Parathyroid adenoma (tissue), 2 donors: ENCODE measurements around the gene EAF2.

Source experiments
- H2AFZ ChIP-seq: fragments of 300-600 bp; sonication (generic); one replicate; pipeline ENCODE4 v1.7.0; 2017; ENCODE audit warnings: antibody characterized with exemption, mild to moderate bottlenecking
- H3K27ac ChIP-seq: fragments of 300-600 bp; sonication (generic); one replicate; pipeline ENCODE4 v1.7.0; 2017
- H3K27me3 ChIP-seq: fragments of 300-600 bp; sonication (generic); one replicate; pipeline ENCODE4 v1.7.0; 2017; ENCODE audit warnings: low read length; ENCODE audit not compliant: control insufficient read depth, insufficient read depth
- H3K36me3 ChIP-seq: fragments of 300-600 bp; sonication (generic); one replicate; pipeline ENCODE4 v1.7.0; 2017; ENCODE audit warnings: low read length; ENCODE audit not compliant: control insufficient read depth, insufficient read depth
- H3K4me1 ChIP-seq: fragments of 300-600 bp; sonication (generic); one replicate; pipeline ENCODE4 v1.7.0; 2017; ENCODE audit warnings: control low read depth
- H3K4me2 ChIP-seq: fragments of 300-600 bp; sonication (generic); one replicate; pipeline ENCODE4 v1.7.0; 2017; ENCODE audit warnings: low read length
- H3K4me3 ChIP-seq: fragments of 300-600 bp; sonication (generic); one replicate; pipeline ENCODE4 v1.7.0; 2017; ENCODE audit warnings: low read depth, low read length
- H3K79me2 ChIP-seq: fragments of 300-600 bp; sonication (generic); one replicate; pipeline ENCODE4 v1.7.0; 2017; ENCODE audit warnings: control low read depth
- H3K9ac ChIP-seq: fragments of 300-600 bp; sonication (generic); one replicate; pipeline ENCODE4 v1.7.0; 2017; ENCODE audit warnings: mild to moderate bottlenecking
- H3K9me3 ChIP-seq: fragments of 300-600 bp; sonication (generic); one replicate; pipeline ENCODE4 v1.7.0; 2017; ENCODE audit warnings: low read length; ENCODE audit not compliant: control insufficient read depth
- CTCF ChIP-seq: fragments of 300-600 bp; sonication (generic); IDR thresholded peaks from one replicate; pipeline ENCODE4 v1.7.0; 2017; ENCODE audit warnings: antibody characterized with exemption, mild to moderate bottlenecking
- donor health status: primary hyperparathyroidism.

The EAF2 gene

GRCh38 chr3:121894301-121894990, 59.4 kb downstream of the EAF2 start, which contains the start of gene SLC15A2:
TSS of gene SLC15A2 (plus strand) at chr3:121894401. CDS start at chr3:121894477, 76 bp downstream.
- Histone ChIP-seq H3K4me2 (no peak within 1 kb of the TSS), H3K9ac (no peak within 1 kb of the TSS), H3K27me3 (no peaks in the 10 kb centered on the region), H2AFZ (peak within 1 kb of the TSS; percentile 85), H3K9me3 (no peaks in the 10 kb centered on the region), H3K36me3 (no peaks in the 10 kb centered on the region), H3K4me1 (peaks cover 4% of the 10 kb centered on the region), H3K79me2 (no peaks in the 10 kb centered on the region), H3K4me3 (no peak within 1 kb of the TSS), H3K27ac (peak within 1 kb of the TSS; percentile 50)
- TF ChIP-seq CTCF: no peak

DNA sequence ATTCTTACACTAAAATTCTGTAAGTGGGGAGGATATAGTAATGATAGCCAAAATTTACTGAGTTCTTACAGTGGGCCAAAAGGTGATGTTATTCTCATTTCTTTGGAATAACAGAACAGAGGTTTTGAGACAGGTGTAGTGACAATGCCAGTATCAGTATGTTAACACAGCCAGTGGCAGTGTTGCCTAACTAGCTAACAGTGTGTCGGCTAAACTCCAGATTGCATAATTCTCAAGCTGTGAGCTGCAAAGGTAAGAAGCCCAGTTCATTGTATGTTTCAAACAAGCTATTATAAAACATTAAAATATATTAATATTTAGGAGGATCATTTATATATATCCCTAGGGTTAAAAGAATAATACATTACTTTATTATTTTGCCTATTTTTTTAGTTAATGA, 60.1 kb downstream of the EAF2 start:
- no peaks in the 10 kb centered on the region for H3K79me2 ChIP-seq
- peak overlapping the region; percentile 50 for H3K27ac ChIP-seq
- H3K4me1 ChIP-seq: peaks cover 4% of the 10 kb centered on the region
- H3K4me3 ChIP-seq: no peak overlapping the region
- H3K27me3 ChIP-seq: no peaks in the 10 kb centered on the region
- H3K9me3 ChIP-seq: no peaks in the 10 kb centered on the region
- no peak for TF ChIP-seq CTCF
- no peaks in the 10 kb centered on the region for H3K36me3 ChIP-seq
- H3K9ac ChIP-seq: no peak overlapping the region
- H3K4me2 ChIP-seq: no peak overlapping the region
- H2AFZ ChIP-seq: peak overlapping the region; percentile 85

DNA sequence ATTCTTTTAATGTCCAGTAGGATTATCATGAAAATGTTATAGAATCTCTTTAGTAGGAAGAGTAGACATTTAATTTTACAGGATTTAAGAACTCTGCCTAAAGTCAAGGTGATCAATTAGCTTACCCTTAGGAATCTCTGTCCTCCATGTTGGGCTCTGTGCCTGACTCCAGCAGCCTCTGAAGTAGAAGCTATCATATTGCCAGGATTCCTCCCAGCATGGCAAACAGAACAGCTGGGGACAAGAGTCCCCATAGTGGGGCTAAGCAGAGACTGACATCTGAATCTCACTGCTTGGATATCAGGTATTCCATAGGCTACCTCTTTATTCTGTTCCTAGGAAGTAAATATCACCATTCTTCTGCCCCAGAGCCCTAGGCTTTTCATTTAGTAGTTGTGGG, 60.7 kb downstream of the EAF2 start:
- Histone ChIP-seq H3K4me3 (no peak overlapping the region), H3K79me2 (no peaks in the 10 kb centered on the region), H3K27me3 (no peaks in the 10 kb centered on the region), H3K27ac (no peak overlapping the region), H3K36me3 (no peaks in the 10 kb centered on the region), H3K9ac (no peak overlapping the region), H3K4me2 (no peak overlapping the region), H2AFZ (peak overlapping the region; percentile 26), H3K9me3 (no peaks in the 10 kb centered on the region), H3K4me1 (peaks cover 4% of the 10 kb centered on the region)
- TF ChIP-seq CTCF: no peak

- Histone ChIP-seq H3K27ac (no peak overlapping the region), H3K9ac (no peak overlapping the region), H3K4me1 (peaks cover 4% of the 10 kb centered on the region), H2AFZ (no peak overlapping the region), H3K79me2 (no peaks in the 10 kb centered on the region), H3K36me3 (no peaks in the 10 kb centered on the region), H3K4me3 (no peak overlapping the region), H3K9me3 (no peaks in the 10 kb centered on the region), H3K4me2 (no peak overlapping the region), H3K27me3 (no peaks in the 10 kb centered on the region)
- no peak for TF ChIP-seq CTCF
Measured at GRCh38 chr3:121896823-121897222, 61.8 kb downstream of the EAF2 start.

- TF ChIP-seq CTCF: no peak
- no peaks in the 10 kb centered on the region for H3K9me3 ChIP-seq
- H3K4me2 ChIP-seq: no peak overlapping the region
- no peaks in the 10 kb centered on the region for H3K79me2 ChIP-seq
- no peak overlapping the region for H3K9ac ChIP-seq
- peaks cover 4% of the 10 kb centered on the region for H3K4me1 ChIP-seq
- no peak overlapping the region for H3K4me3 ChIP-seq
- H3K27ac ChIP-seq: no peak overlapping the region
- no peaks in the 10 kb centered on the region for H3K27me3 ChIP-seq
- no peaks in the 10 kb centered on the region for H3K36me3 ChIP-seq
- H2AFZ ChIP-seq: no peak overlapping the region
Measured at GRCh38 chr3:121897296-121897695, 62.3 kb downstream of the EAF2 start.
